Measurements from ENCODE around the gene SPATA33. TPM values are rescaled to one million over a fixed set of nuclear protein-coding genes. Genes with fewer than 3 reads are reported as not detected.
A peak's percentile ranks its signal among the peaks of the same experiment; 100 is the strongest.
"Not testable (repeated sequence)": the region's sequence is repeated elsewhere in the genome, so short reads cannot be mapped to it uniquely, and the experiment has no call there.

SPATA33 gene
- total RNA-seq, 1 donor from 2014 or later, result 42.6 TPM

GRCh38 chr16:89668790-89669158 is 11.1 kb downstream of the SPATA33 start:
- TF ChIP-seq CTCF (conservative IDR thresholded peaks at IDR 0.05), result no peak
- H3K4me1 Mint-ChIP-seq, result peaks cover 4% of the 10 kb centered on the region
- no peak overlapping the region for H3K27ac Mint-ChIP-seq (ENCODE audit: unreplicated experiment)
- H3K27me3 Mint-ChIP-seq (ENCODE audit: low read depth), result no peaks in the 10 kb centered on the region
- no peak for DNase-seq (ENCODE audit: low read depth, low spot score)
- H3K4me3 Mint-ChIP-seq, result no peak overlapping the region
- peaks cover 5% of the 10 kb centered on the region for H3K9me3 Mint-ChIP-seq
- peaks cover 41% of the 10 kb centered on the region for H3K36me3 Mint-ChIP-seq (ENCODE audit: low read depth)

GRCh38 chr16:89669755-89670154 is 12.1 kb downstream of the SPATA33 start:
- Mint-ChIP-seq H3K4me1 (peaks cover 4% of the 10 kb centered on the region), H3K4me3 (no peak overlapping the region), H3K9me3 (peaks cover 5% of the 10 kb centered on the region), H3K27ac (ENCODE audit: unreplicated experiment) (no peak overlapping the region), H3K27me3 (ENCODE audit: low read depth) (no peaks in the 10 kb centered on the region), H3K36me3 (ENCODE audit: low read depth) (peaks cover 35% of the 10 kb centered on the region)
- TF ChIP-seq CTCF (conservative IDR thresholded peaks at IDR 0.05), result no peak
- DNase-seq (ENCODE audit: low read depth, low spot score), result no peak

GRCh38 chr16:89670496-89671431 is 13.1 kb downstream of the SPATA33 start:
- no peak overlapping the region for H3K27ac Mint-ChIP-seq (ENCODE audit: unreplicated experiment)
- H3K4me1 Mint-ChIP-seq, result peaks cover 4% of the 10 kb centered on the region
- no peak overlapping the region for H3K4me3 Mint-ChIP-seq

GRCh38 chr16:89671565-89671964 is 13.9 kb downstream of the SPATA33 start:
- peaks cover 25% of the 10 kb centered on the region for H3K36me3 Mint-ChIP-seq (ENCODE audit: low read depth)

More at GRCh38 chr16:89670496-89671431, 13.1 kb downstream of the SPATA33 start:
- Mint-ChIP-seq H3K36me3 (ENCODE audit: low read depth) (peaks cover 32% of the 10 kb centered on the region), H3K9me3 (peaks cover 8% of the 10 kb centered on the region), H3K27me3 (ENCODE audit: low read depth) (no peaks in the 10 kb centered on the region)
- no peak for DNase-seq (ENCODE audit: low read depth, low spot score)
- TF ChIP-seq CTCF (conservative IDR thresholded peaks at IDR 0.05), result no peak

GRCh38 chr16:89672177-89672941 is 14.7 kb downstream of the SPATA33 start:
- H3K27me3 Mint-ChIP-seq (ENCODE audit: low read depth), result no peaks in the 10 kb centered on the region
- peaks cover 4% of the 10 kb centered on the region for H3K4me1 Mint-ChIP-seq
- DNase-seq (ENCODE audit: low read depth, low spot score), result no peak
- TF ChIP-seq CTCF (conservative IDR thresholded peaks at IDR 0.05), result no peak
- H3K27ac Mint-ChIP-seq (ENCODE audit: unreplicated experiment), result no peak overlapping the region
- H3K9me3 Mint-ChIP-seq, result peaks cover 3% of the 10 kb centered on the region
- peaks cover 20% of the 10 kb centered on the region for H3K36me3 Mint-ChIP-seq (ENCODE audit: low read depth)
- H3K4me3 Mint-ChIP-seq, result peak overlapping the region; percentile 23

More at GRCh38 chr16:89671565-89671964, 13.9 kb downstream of the SPATA33 start:
- not testable (repeated sequence) for H3K4me1 Mint-ChIP-seq; H3K9me3 Mint-ChIP-seq; H3K27me3 Mint-ChIP-seq (ENCODE audit: low read depth); DNase-seq (ENCODE audit: low read depth, low spot score); H3K27ac Mint-ChIP-seq (ENCODE audit: unreplicated experiment); H3K4me3 Mint-ChIP-seq
